ENCODE measurements around the gene TRAPPC4. TPM values are rescaled to one million over a fixed set of nuclear protein-coding genes. Genes with fewer than 3 reads are reported as not detected.
"Not testable (repeated sequence)": the region's sequence is repeated elsewhere in the genome, so short reads cannot be mapped to it uniquely, and the experiment has no call there.

TRAPPC4 gene
- total RNA-seq, 4 donors from 2014 or later = 37.4 to 105 (median 74.8) TPM

GRCh38 chr11:119030329-119031047 is 11.9 kb downstream of the TRAPPC4 start, which contains the start of gene SLC37A4:
Gene SLC37A4, minus strand, starts transcription at chr11:119030877.
- H3K36me3 ChIP-seq = no peaks in the 10 kb centered on the region
- in situ Hi-C loops (cut with MboI; ENCODE audit: low pct_ligation_motif_present in 1 of 4, low pct_unique_long_range_greater_than_20kb in 1 of 4, low sequenced_read_pairs in 3 of 4) (no loop called here), intact Hi-C loops (cut with DNase I; ENCODE audit: low total_unique reads) (no loop called here)
- H3K4me3 ChIP-seq = peak within 1 kb of the TSS; percentile 48 to 82 (median 68)
- H3K9me3 ChIP-seq = no peaks in the 10 kb centered on the region
- DNase-seq = peak; percentile 100
- H3K27ac ChIP-seq = peak within 1 kb of the TSS; percentile 85 to 92 (median 88)
- peaks cover 7 to 40% (median 31%) of the 10 kb centered on the region in 4 donors for H3K4me1 ChIP-seq
- 1% methylated on average over 53 of the region's 67 CpGs; no CpG with 5 or more reads in 1 of the 2 donors for WGBS, 2 donors (ENCODE audit: low coverage in 1 of 2)
- TF ChIP-seq EP300 (IDR thresholded peaks at IDR 0.05; ENCODE audit: low read depth) (no peak), CTCF (IDR thresholded peaks at IDR 0.05) (peak in 2 of 5 experiments; percentile 80 to 96), POLR2A (IDR thresholded peaks at IDR 0.05) (peak; percentile 61), POLR2AphosphoS5 (IDR thresholded peaks at IDR 0.05) (peak; percentile 68 to 86 (median 83))
- H3K27me3 ChIP-seq = no peaks in the 10 kb centered on the region

- no peaks in the 10 kb centered on the region for H3K9me3 ChIP-seq
- DNase-seq = no peak
- peaks cover 7 to 38% (median 29%) of the 10 kb centered on the region in 4 donors for H3K4me1 ChIP-seq
- WGBS, 2 donors (ENCODE audit: low coverage in 1 of 2) = 75 to 84% methylated on average over 3 to 9 of the region's 9 CpGs
- no peak overlapping the region for H3K27ac ChIP-seq
- TF ChIP-seq POLR2A (IDR thresholded peaks at IDR 0.05) (no peak), POLR2AphosphoS5 (IDR thresholded peaks at IDR 0.05) (no peak), EP300 (IDR thresholded peaks at IDR 0.05; ENCODE audit: low read depth) (no peak), CTCF (IDR thresholded peaks at IDR 0.05) (no peak)
- no peaks in the 10 kb centered on the region for H3K36me3 ChIP-seq
- no peaks in the 10 kb centered on the region for H3K27me3 ChIP-seq
- intact Hi-C loops (cut with DNase I; ENCODE audit: low total_unique reads) = no loop called here
- H3K4me3 ChIP-seq = no peak overlapping the region
- in situ Hi-C loops (cut with MboI; ENCODE audit: low pct_ligation_motif_present in 1 of 4, low pct_unique_long_range_greater_than_20kb in 1 of 4, low sequenced_read_pairs in 3 of 4) = no loop called here
Measured at GRCh38 chr11:119031912-119032280, 13.3 kb downstream of the TRAPPC4 start.

GRCh38 chr11:119033421-119033820 is 14.9 kb downstream of the TRAPPC4 start:
- peaks cover 7 to 22% (median 15%) of the 10 kb centered on the region in 4 donors for H3K4me1 ChIP-seq
- intact Hi-C loops (cut with DNase I; ENCODE audit: low total_unique reads); in situ Hi-C loops (cut with MboI; ENCODE audit: low pct_ligation_motif_present in 1 of 4, low pct_unique_long_range_greater_than_20kb in 1 of 4, low sequenced_read_pairs in 3 of 4); H3K27me3 ChIP-seq; DNase-seq; H3K9me3 ChIP-seq; H3K36me3 ChIP-seq; H3K4me3 ChIP-seq; H3K27ac ChIP-seq: not testable (repeated sequence)
- WGBS, 2 donors (ENCODE audit: low coverage in 1 of 2) = 83 to 100% methylated on average over 1 to 10 of the region's 10 CpGs

GRCh38 chr11:119034813-119035212 is 16.2 kb downstream of the TRAPPC4 start:
- 95% methylated on average over 3 of the region's 3 CpGs; no CpG with 5 or more reads in 1 of the 2 donors for WGBS, 2 donors (ENCODE audit: low coverage in 1 of 2)
- Histone ChIP-seq H3K4me3 (no peak overlapping the region), H3K4me1 (peaks cover 0 to 8% (median 4%) of the 10 kb centered on the region in 4 donors), H3K27ac (no peak overlapping the region), H3K27me3 (no peaks in the 10 kb centered on the region), H3K9me3 (no peaks in the 10 kb centered on the region), H3K36me3 (no peaks in the 10 kb centered on the region)
- TF ChIP-seq EP300 (IDR thresholded peaks at IDR 0.05; ENCODE audit: low read depth) = no peak
- no peak for TF ChIP-seq POLR2A (IDR thresholded peaks at IDR 0.05)
- no peak for TF ChIP-seq CTCF (IDR thresholded peaks at IDR 0.05)
- TF ChIP-seq POLR2AphosphoS5 (IDR thresholded peaks at IDR 0.05) = no peak
- in situ Hi-C loops (cut with MboI; ENCODE audit: low pct_ligation_motif_present in 1 of 4, low pct_unique_long_range_greater_than_20kb in 1 of 4, low sequenced_read_pairs in 3 of 4) = no loop called here
- no peak for DNase-seq
- intact Hi-C loops (cut with DNase I; ENCODE audit: low total_unique reads) = no loop called here

All from transverse colon (tissue), 4 donors.